GM18909 (cell line): ENCODE results near the gene TTC32.

ENCODE experiments used
- ATAC-seq: cut with Tn5 transposase; IDR thresholded peaks from one replicate; pipeline ENCODE4 v1.9.1; 2021; ENCODE audit warnings: mild to moderate bottlenecking; ENCODE audit not compliant: unreplicated experiment, poor library complexity

TTC32 gene

GRCh38 chr2:19878268-19879046 is 23.3 kb downstream of the TTC32 start:
- ATAC-seq = no peak

GRCh38 chr2:19876751-19877150 is 25.0 kb downstream of the TTC32 start:
- ATAC-seq = no peak

- no peak for ATAC-seq
Measured at GRCh38 chr2:19875280-19875679, 26.5 kb downstream of the TTC32 start.

- ATAC-seq = no peak
Measured at GRCh38 chr2:19874726-19875125, 27.1 kb downstream of the TTC32 start.

- no peak for ATAC-seq
Measured at GRCh38 chr2:19873014-19873413, 28.8 kb downstream of the TTC32 start.

- ATAC-seq = no peak
Measured at GRCh38 chr2:19872302-19872701, 29.5 kb downstream of the TTC32 start.

GRCh38 chr2:19871836-19872235 is 29.9 kb downstream of the TTC32 start:
- no peak for ATAC-seq

- ATAC-seq = no peak
Measured at GRCh38 chr2:19870792-19871191, 31.0 kb downstream of the TTC32 start.

GRCh38 chr2:19868701-19869580 is 32.8 kb downstream of the TTC32 start:
- ATAC-seq = peak; percentile 74

- ATAC-seq = no peak
Measured at GRCh38 chr2:19868224-19868623, 33.6 kb downstream of the TTC32 start.

- peak; percentile 67 for ATAC-seq
Measured at GRCh38 chr2:19866771-19867170, 35.0 kb downstream of the TTC32 start.

GRCh38 chr2:19865151-19865550 is 36.6 kb downstream of the TTC32 start:
- no peak for ATAC-seq

- no peak for ATAC-seq
Measured at GRCh38 chr2:19864381-19864780, 37.4 kb downstream of the TTC32 start.

- ATAC-seq = peak; percentile 71
Measured at GRCh38 chr2:19863303-19864041, 38.3 kb downstream of the TTC32 start.

GRCh38 chr2:19861813-19862212 is 40.0 kb downstream of the TTC32 start:
- ATAC-seq = no peak

- no peak for ATAC-seq
Measured at GRCh38 chr2:19860022-19860421, 41.8 kb downstream of the TTC32 start.

GRCh38 chr2:19859565-19859964 is 42.2 kb downstream of the TTC32 start:
- no peak for ATAC-seq

GRCh38 chr2:19857806-19858205 is 44.0 kb downstream of the TTC32 start:
- ATAC-seq = no peak

GRCh38 chr2:19857100-19857499 is 44.7 kb downstream of the TTC32 start:
- no peak for ATAC-seq

- ATAC-seq = no peak
Measured at GRCh38 chr2:19855542-19856431, 46.0 kb downstream of the TTC32 start.
